ENCODE results near the gene ABCC1. TPM values are rescaled to one million over a fixed set of nuclear protein-coding genes. Genes with fewer than 3 reads are reported as not detected.

The ABCC1 gene
- total RNA-seq, 1 donor from 2014 or later, result 21.8 TPM

- no peaks in the 10 kb centered on the region for H3K9me3 Mint-ChIP-seq (ENCODE audit: unreplicated experiment)
- H3K4me1 Mint-ChIP-seq (ENCODE audit: unreplicated experiment), result peaks cover 4% of the 10 kb centered on the region
- DNase-seq (ENCODE audit: low spot score), result no peak
- H3K4me3 Mint-ChIP-seq (ENCODE audit: unreplicated experiment), result no peak overlapping the region
- peaks cover 6% of the 10 kb centered on the region for H3K27me3 Mint-ChIP-seq (ENCODE audit: unreplicated experiment)
- H3K36me3 Mint-ChIP-seq (ENCODE audit: low read depth, unreplicated experiment), result peaks cover 20% of the 10 kb centered on the region
- H3K27ac Mint-ChIP-seq (ENCODE audit: unreplicated experiment), result no peak overlapping the region
- no peak for TF ChIP-seq CTCF (IDR thresholded peaks at IDR 0.05; ENCODE audit: unreplicated experiment)
Measured at GRCh38 chr16:16124974-16125373, 175.6 kb downstream of the ABCC1 start.

- no peaks in the 10 kb centered on the region for H3K27me3 Mint-ChIP-seq (ENCODE audit: unreplicated experiment)
- no peak overlapping the region for H3K27ac Mint-ChIP-seq (ENCODE audit: unreplicated experiment)
- H3K4me3 Mint-ChIP-seq (ENCODE audit: unreplicated experiment), result no peak overlapping the region
- no peaks in the 10 kb centered on the region for H3K9me3 Mint-ChIP-seq (ENCODE audit: unreplicated experiment)
- H3K4me1 Mint-ChIP-seq (ENCODE audit: unreplicated experiment), result no peaks in the 10 kb centered on the region
- no peak for DNase-seq (ENCODE audit: low spot score)
- TF ChIP-seq CTCF (IDR thresholded peaks at IDR 0.05; ENCODE audit: unreplicated experiment), result no peak
- H3K36me3 Mint-ChIP-seq (ENCODE audit: low read depth, unreplicated experiment), result peaks cover 24% of the 10 kb centered on the region
Measured at GRCh38 chr16:16126896-16127295, 177.5 kb downstream of the ABCC1 start.

- Mint-ChIP-seq H3K36me3 (ENCODE audit: low read depth, unreplicated experiment) (peaks cover 24% of the 10 kb centered on the region), H3K4me1 (ENCODE audit: unreplicated experiment) (no peaks in the 10 kb centered on the region), H3K27ac (ENCODE audit: unreplicated experiment) (peak overlapping the region; percentile 31), H3K27me3 (ENCODE audit: unreplicated experiment) (no peaks in the 10 kb centered on the region), H3K9me3 (ENCODE audit: unreplicated experiment) (no peaks in the 10 kb centered on the region), H3K4me3 (ENCODE audit: unreplicated experiment) (no peak overlapping the region)
- peak; percentile 83 for DNase-seq (ENCODE audit: low spot score)
- peak; percentile 85 for TF ChIP-seq CTCF (IDR thresholded peaks at IDR 0.05; ENCODE audit: unreplicated experiment)
Measured at GRCh38 chr16:16127469-16128116, 178.2 kb downstream of the ABCC1 start.

- DNase-seq (ENCODE audit: low spot score), result no peak
- no peaks in the 10 kb centered on the region for H3K4me1 Mint-ChIP-seq (ENCODE audit: unreplicated experiment)
- no peak overlapping the region for H3K27ac Mint-ChIP-seq (ENCODE audit: unreplicated experiment)
- TF ChIP-seq CTCF (IDR thresholded peaks at IDR 0.05; ENCODE audit: unreplicated experiment), result no peak
- peaks cover 11% of the 10 kb centered on the region for H3K36me3 Mint-ChIP-seq (ENCODE audit: low read depth, unreplicated experiment)
- H3K9me3 Mint-ChIP-seq (ENCODE audit: unreplicated experiment), result no peaks in the 10 kb centered on the region
- no peaks in the 10 kb centered on the region for H3K27me3 Mint-ChIP-seq (ENCODE audit: unreplicated experiment)
- peak overlapping the region; percentile 31 for H3K4me3 Mint-ChIP-seq (ENCODE audit: unreplicated experiment)
Measured at GRCh38 chr16:16131204-16131603, 181.8 kb downstream of the ABCC1 start.

- no peak overlapping the region for H3K4me3 Mint-ChIP-seq (ENCODE audit: unreplicated experiment)
- H3K27ac Mint-ChIP-seq (ENCODE audit: unreplicated experiment), result no peak overlapping the region
- no peak for TF ChIP-seq CTCF (IDR thresholded peaks at IDR 0.05; ENCODE audit: unreplicated experiment)
- no peaks in the 10 kb centered on the region for H3K9me3 Mint-ChIP-seq (ENCODE audit: unreplicated experiment)
- peaks cover 11% of the 10 kb centered on the region for H3K36me3 Mint-ChIP-seq (ENCODE audit: low read depth, unreplicated experiment)
- H3K27me3 Mint-ChIP-seq (ENCODE audit: unreplicated experiment), result no peaks in the 10 kb centered on the region
- DNase-seq (ENCODE audit: low spot score), result no peak
- no peaks in the 10 kb centered on the region for H3K4me1 Mint-ChIP-seq (ENCODE audit: unreplicated experiment)
Measured at GRCh38 chr16:16131659-16132058, 182.2 kb downstream of the ABCC1 start.

Data from endothelial cell (in vitro differentiated cells).